GM12878 (cell line): ENCODE results near the gene DGKI. TPM values are rescaled to one million over a fixed set of nuclear protein-coding genes. Genes with fewer than 3 reads are reported as not detected.

Experiments used
- ATAC-seq: fragments of 200-7000 bp; cut with Tn5 transposase; 3 replicates; pipeline ENCODE4 v1.9.1; 2020; ENCODE audit warnings: mild to moderate bottlenecking, moderate library complexity
- BruUV-seq: library from RNA; stranded (reverse); fragments of 400-500 nt; replicated peaks from 2 replicates; lab custom pipeline; 2021; lab: Mats Ljungman, UMichigan
- CTCF ChIA-PET: fragments of 300-600 bp; sonication (Branson Sonifier 250); formaldehyde crosslinking; extraction: SDS; loops from one replicate; lab custom pipeline; 2021; ENCODE audit warnings: inconsistent platforms; lab: Yijun Ruan, JAX
- POLR2A ChIA-PET: fragments of 350-600 bp; formaldehyde crosslinking; extraction: SDS; loops from one replicate; lab custom pipeline; 2021; ENCODE audit warnings: inconsistent platforms; lab: Charles Lee
- RAD21 ChIA-PET: fragments of 300-600 bp; sonication (Branson Sonifier 250); formaldehyde crosslinking; loops from one replicate; lab custom pipeline; 2023; ENCODE audit warnings: antibody characterized with exemption; ENCODE audit not compliant: unreplicated experiment; lab: Charles Lee
- SMC1A ChIA-PET: fragments of 300-600 bp; sonication (Branson Sonifier 250); formaldehyde crosslinking; loops from one replicate; lab custom pipeline; 2023; ENCODE audit not compliant: unreplicated experiment, uncharacterized antibody; lab: Charles Lee
- DNase-seq: peaks from one replicate; pipeline ENCODE4 v3.0.0-alpha.2; 2011; ENCODE audit warnings: low read depth, low spot score
- FAIRE-seq: peaks from 3 replicates; lab custom pipeline; 2011; peaks lifted over from hg19 to GRCh38; lab: Jason Lieb, UNC
- H2AFZ ChIP-seq: 2 replicates; pipeline ENCODE4 v1.6.0; 2011; ENCODE audit warnings: low read depth, low read length, control low read depth; ENCODE audit not compliant: control insufficient read depth
- H3K27ac ChIP-seq: 2 replicates; pipeline ENCODE4 v1.5.1; 2011; ENCODE audit warnings: control low read depth; ENCODE audit not compliant: control insufficient read depth, insufficient read depth
- H3K27me3 ChIP-seq, 2 experiments: replicated peaks in 1 of 2; 2 replicates each; pipeline versions ENCODE4 v1.6.0 to v1.6.1; 2011; ENCODE audit warnings: low read length in 1 of 2; ENCODE audit not compliant: control insufficient read depth in 2 of 2, insufficient read depth in 2 of 2
- H3K36me3 ChIP-seq, 2 experiments: 2 replicates each; pipeline ENCODE4 v1.5.1; 2011; ENCODE audit warnings: low read length in 1 of 2; ENCODE audit not compliant: control insufficient read depth in 2 of 2, insufficient read depth in 2 of 2
- H3K4me1 ChIP-seq: 2 replicates; pipeline ENCODE4 v1.6.1; 2011; ENCODE audit warnings: mild to moderate bottlenecking, low read length, moderate library complexity, mixed read lengths; ENCODE audit not compliant: control insufficient read depth, insufficient read depth
- H3K4me2 ChIP-seq: 2 replicates; pipeline ENCODE4 v1.6.0; 2011; ENCODE audit warnings: control low read depth; ENCODE audit not compliant: control insufficient read depth, insufficient read depth
- H3K4me3 ChIP-seq: fragments of 200-600 bp; sonication (generic); 2 replicates; pipeline ENCODE4 v1.5.1; 2016
- H3K79me2 ChIP-seq: 2 replicates; pipeline ENCODE4 v1.6.0; 2011; ENCODE audit warnings: low read length; ENCODE audit not compliant: control insufficient read depth, insufficient read depth
- H3K9ac ChIP-seq: 2 replicates; pipeline ENCODE4 v1.8.0; 2011; ENCODE audit warnings: low read length, control low read depth, mixed read lengths; ENCODE audit not compliant: control insufficient read depth, insufficient read depth
- H3K9me3 ChIP-seq: replicated peaks from 3 replicates; pipeline ENCODE4 v1.5.1; 2011; ENCODE audit warnings: mild to moderate bottlenecking, low read length; ENCODE audit not compliant: control insufficient read depth, insufficient read depth
- H4K20me1 ChIP-seq: 2 replicates; pipeline ENCODE4 v1.6.0; 2011; ENCODE audit not compliant: control insufficient read depth, insufficient read depth
- BRCA1 ChIP-seq: IDR thresholded peaks from 2 replicates; pipeline ENCODE4 v1.6.1; 2011; ENCODE audit warnings: low read depth, low read length, improper control_type of control experiment
- FOXK2 ChIP-seq: fragments of 450-650 bp; IDR thresholded peaks from 2 replicates; pipeline ENCODE4 v1.6.1; 2017; ENCODE audit warnings: mild to moderate bottlenecking, moderate library complexity
- FOXM1 ChIP-seq: IDR thresholded peaks from 2 replicates; pipeline ENCODE4 v1.6.1; 2012; ENCODE audit warnings: low read depth, mild to moderate bottlenecking, inconsistent platforms, low read length, moderate library complexity
- IRF3 ChIP-seq: fragments of 450-650 bp; IDR thresholded peaks from 2 replicates; pipeline ENCODE4 v1.6.1; 2014; ENCODE audit warnings: mild to moderate bottlenecking
- IRF4 ChIP-seq: IDR thresholded peaks from 2 replicates; pipeline ENCODE4 v1.6.1; 2011; ENCODE audit warnings: low read depth, low read length
- PAX5 ChIP-seq: IDR thresholded peaks from 2 replicates; pipeline ENCODE4 v1.6.1; 2011; ENCODE audit warnings: low read depth, low read length, borderline replicate concordance
- REST ChIP-seq: IDR thresholded peaks from 2 replicates; pipeline ENCODE4 v1.6.1; 2012; ENCODE audit warnings: mild to moderate bottlenecking, low read depth, low read length
- SMARCA5 ChIP-seq: fragments of 450-650 bp; IDR thresholded peaks from 2 replicates; pipeline ENCODE4 v1.6.1; 2017; ENCODE audit warnings: mild to moderate bottlenecking
- TCF12 ChIP-seq: IDR thresholded peaks from 2 replicates; pipeline ENCODE4 v1.6.1; 2011; ENCODE audit warnings: low read depth, mild to moderate bottlenecking, low read length
- ZBED1 ChIP-seq: IDR thresholded peaks from 2 replicates; pipeline ENCODE4 v1.6.1; 2016; ENCODE audit warnings: borderline replicate concordance
- ZNF207 ChIP-seq: fragments of 450-650 bp; IDR thresholded peaks from 2 replicates; pipeline ENCODE4 v1.6.1; 2014; ENCODE audit warnings: antibody characterized with exemption, mild to moderate bottlenecking, borderline replicate concordance
- WGBS: methylation state at CpG from one replicate; pipeline ENCODE4 v1.1.6; 2016; ENCODE audit warnings: low lambda C conversion rate; ENCODE audit not compliant: insufficient replicate concordance, insufficient coverage; ENCODE audit errors: missing lambda C conversion rate; 5-methylcytosine and 5-hydroxymethylcytosine counted together
- in situ Hi-C: fragments of 300-500 bp; cut with MboI; formaldehyde crosslinking; loops from 9 replicates; pipeline ENCODE4 v1.14.3; 2018; ENCODE audit warnings: mixed read lengths
- intact Hi-C: fragments of 100-400 bp; cut with micrococcal nuclease; formaldehyde crosslinking; loops from one replicate; pipeline ENCODE4 v1.14.2; 2022; ENCODE audit not compliant: unreplicated experiment
- polyA plus RNA-seq, 11 experiments: library from polyadenylated mRNA; depleted of rRNA in 4 of 11; unstranded in 6 of 11; stranded (reverse) in 5 of 11; fragments of >200 nt; fragmentation: Nextera tagmentation in 4 of 11; fragmentation: Illumina TruSeq in 1 of 11; extraction: Ambion mirVana in 4 of 11; extraction: Trizol in 1 of 11; gene quantifications; 1 replicate in 1 of 11; 2 replicates in 10 of 11; pipeline versions ENCODE4 v1.2.1 to v1.2.3, GENCODE V29; 2011 to 2016; ENCODE audit warnings: inconsistent platforms in 2 of 11, missing spikeins in 2 of 11, low read depth in 1 of 11
- total RNA-seq, 4 experiments: library from RNA; depleted of rRNA in 3 of 4; stranded (reverse); fragments of >200 nt in 3 of 4; fragmentation: Illumina TruSeq in 1 of 4; extraction: Trizol in 1 of 4; gene quantifications; 2 replicates each; pipeline versions ENCODE4 v1.2.1 to v1.2.3, GENCODE V29; 2013 to 2021

Gene DGKI
- total and polyA plus RNA-seq, 10 of the 15 experiments (the other 5 are each of a cell fraction or from before 2014, with no cell fraction given), result 10.4 to 37.1 (median 22.1) TPM

GRCh38 chr7:137441451-137441850 is 405.3 kb downstream of the DGKI start:
- no peak for FAIRE-seq
- ChIA-PET POLR2A (no interaction called here), RAD21 (no interaction called here), CTCF (no interaction called here), SMC1A (interaction anchor here (1.4 kb wide), 1 partner anchor 13 kb away, joined by 4 read pairs; no protein-coding TSS in a partner anchor)
- TF ChIP-seq BRCA1 (no peak), IRF3 (no peak), IRF4 (no peak), FOXM1 (no peak), REST (no peak), SMARCA5 (no peak), TCF12 (no peak), ZBED1 (no peak), FOXK2 (no peak), ZNF207 (no peak), PAX5 (no peak)
- H4K20me1 ChIP-seq, result no peaks in the 10 kb centered on the region
- H3K4me3 ChIP-seq, result no peak overlapping the region
- no TSS peak for BruUV-seq
- H3K79me2 ChIP-seq, result no peaks in the 10 kb centered on the region
- no peaks in the 10 kb centered on the region for H3K4me1 ChIP-seq
- 21% methylated on average over 3 of the region's 3 CpGs for WGBS
- H3K36me3 ChIP-seq, result no peaks in the 10 kb centered on the region
- DNase-seq, result no peak
- no peaks in the 10 kb centered on the region for H3K27me3 ChIP-seq
- in situ Hi-C loops, result no loop called here
- ATAC-seq, result no peak
- H3K4me2 ChIP-seq, result no peak overlapping the region
- no peaks in the 10 kb centered on the region for H3K9me3 ChIP-seq
- no peak overlapping the region for H3K27ac ChIP-seq
- intact Hi-C loops, result no loop called here
- no peak overlapping the region for H3K9ac ChIP-seq
- no peak overlapping the region for H2AFZ ChIP-seq
